ENCODE results near the gene SPATA3. TPM values are rescaled to one million over a fixed set of nuclear protein-coding genes. Genes with fewer than 3 reads are reported as not detected.
"Not testable (repeated sequence)": the region's sequence is repeated elsewhere in the genome, so short reads cannot be mapped to it uniquely, and the experiment has no call there.

Gene SPATA3
- total RNA-seq, 1 experiment from 2014 or later = not detected

DNA sequence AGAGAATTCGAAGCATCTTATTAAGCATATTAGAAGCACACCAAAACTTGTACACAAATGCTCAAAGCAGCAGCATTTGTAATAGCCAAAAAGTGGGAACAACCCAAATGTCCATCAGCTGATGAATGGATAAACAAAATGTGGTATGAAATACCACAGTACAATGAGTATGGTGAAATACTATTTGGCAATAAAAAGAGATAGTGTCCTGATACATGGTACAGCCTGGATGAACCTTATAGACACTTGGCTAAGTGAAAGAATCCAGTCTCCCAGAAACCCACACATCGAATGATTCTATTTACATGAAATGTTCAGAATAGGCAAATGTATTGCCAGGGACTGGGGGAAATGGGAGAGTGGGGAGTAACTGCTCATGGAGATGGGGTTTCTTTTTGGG is 3.0 kb downstream of the SPATA3 start:
- no peak for DNase-seq (ENCODE audit: low read depth)

DNA sequence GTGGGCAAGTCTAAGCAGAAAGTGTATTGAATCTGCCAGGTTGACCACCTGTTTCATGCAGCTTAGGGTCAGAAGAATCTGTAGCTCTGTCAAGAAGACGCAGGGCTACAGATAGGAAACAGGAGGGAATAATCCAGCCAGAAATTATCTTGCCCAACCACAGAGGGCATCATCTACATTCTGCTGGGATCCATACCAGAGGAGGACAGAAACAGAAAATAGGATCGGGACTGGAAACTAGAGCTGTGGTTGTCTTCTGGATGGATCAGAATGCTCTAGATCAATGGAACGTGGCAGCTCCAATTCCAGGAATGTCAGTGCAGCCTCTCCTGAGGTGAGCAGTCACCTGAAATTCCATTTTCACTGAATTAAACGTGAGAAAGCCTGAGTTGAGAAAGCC is 3.6 kb downstream of the SPATA3 start:
- no peak for DNase-seq (ENCODE audit: low read depth)

DNA sequence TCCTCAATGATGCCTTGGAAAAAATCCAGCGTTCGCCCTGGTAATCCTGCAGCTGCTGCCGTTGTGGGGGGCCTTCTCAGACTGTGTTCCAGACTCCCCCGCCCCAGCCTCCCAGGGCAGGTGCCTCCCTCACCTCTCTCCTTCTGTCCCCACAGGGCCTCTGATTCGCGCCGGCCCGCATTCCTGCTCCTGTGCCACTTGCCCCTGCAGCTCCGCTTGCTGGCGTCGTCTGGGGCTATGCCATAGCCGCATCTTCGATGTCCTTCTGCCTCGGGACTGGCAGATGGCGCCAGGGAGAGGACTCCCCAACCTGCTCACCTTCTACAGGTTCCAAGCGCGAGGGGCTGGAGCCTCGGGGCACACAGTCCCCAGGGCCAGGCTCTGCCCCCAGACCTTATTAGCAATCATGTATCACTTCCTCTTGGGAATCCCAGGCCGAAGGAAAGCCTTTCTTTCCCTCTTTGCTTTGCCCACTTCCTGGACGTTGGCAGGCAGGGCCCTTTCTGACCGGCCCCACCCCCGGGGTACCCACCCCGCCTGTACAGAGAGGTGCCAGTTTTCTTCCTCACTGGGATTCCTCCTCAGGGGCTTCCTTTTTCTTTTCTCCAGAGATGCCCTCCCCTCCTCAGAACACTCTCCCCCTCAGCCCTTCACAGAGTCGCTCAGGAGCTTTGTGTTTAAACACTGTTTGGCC is 4.4 kb downstream of the SPATA3 start:
- no peak for DNase-seq (ENCODE audit: low read depth)

DNA sequence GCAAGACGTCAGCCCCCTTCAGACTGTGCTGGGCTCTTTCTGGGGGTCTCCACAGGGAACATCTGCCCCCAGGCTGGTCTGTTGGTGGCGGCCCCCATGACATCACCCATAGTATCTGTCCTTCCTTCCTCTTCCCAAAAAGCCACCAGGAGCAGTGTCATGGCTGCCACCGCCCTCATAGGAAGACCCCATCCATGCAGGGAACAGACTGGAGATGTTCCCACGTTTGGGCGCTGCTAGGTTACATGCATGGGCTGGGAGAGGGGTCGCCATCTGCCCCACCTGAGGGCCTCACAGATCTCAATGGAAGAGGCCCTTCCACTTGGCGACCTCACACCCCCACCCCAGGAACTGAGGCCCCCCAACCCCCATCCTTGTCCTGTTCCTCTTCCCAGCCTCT is 5.1 kb downstream of the SPATA3 start:
- DNase-seq (ENCODE audit: low read depth) = no peak

DNA sequence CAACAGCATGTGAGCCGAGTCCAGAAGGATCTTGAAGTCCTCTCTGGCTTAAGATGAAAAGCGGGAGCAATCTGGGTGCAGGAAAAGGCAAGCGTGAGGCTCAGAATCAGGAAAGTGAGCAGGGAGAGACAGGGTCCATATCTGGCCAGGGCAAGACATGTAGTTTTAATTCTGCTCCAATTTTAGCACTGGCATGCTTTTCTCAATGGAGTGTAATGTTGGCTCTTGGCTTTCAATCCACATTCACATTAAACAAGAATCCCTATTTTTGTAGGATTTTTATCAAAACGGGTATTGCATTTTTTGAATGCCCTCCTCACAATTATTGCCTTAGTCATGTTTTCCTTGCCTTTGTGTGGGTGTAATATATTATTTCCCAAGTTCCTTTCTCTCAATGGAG is 6.0 kb downstream of the SPATA3 start:
- DNase-seq (ENCODE audit: low read depth) = no peak

DNA sequence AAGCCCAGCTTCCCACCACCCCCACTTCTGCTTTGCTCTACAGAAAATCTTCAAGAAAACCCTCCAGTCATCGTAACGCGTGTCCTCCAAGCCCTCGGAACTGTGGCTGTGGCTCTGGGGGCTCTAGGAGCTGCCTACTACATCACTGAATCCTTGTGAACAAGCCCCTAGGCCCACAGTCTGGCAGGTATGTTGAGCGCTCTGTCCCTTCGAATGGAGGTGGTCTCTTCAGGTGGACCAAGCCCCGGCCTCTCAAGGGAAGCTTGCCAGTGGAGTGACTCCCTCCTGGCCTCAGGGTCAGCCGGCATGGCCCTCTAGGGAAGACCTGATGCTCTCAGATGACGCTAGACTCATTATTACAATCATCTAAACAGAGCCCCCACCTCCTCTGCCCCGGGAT is 6.7 kb downstream of the SPATA3 start:
- DNase-seq (ENCODE audit: low read depth) = no peak

DNA sequence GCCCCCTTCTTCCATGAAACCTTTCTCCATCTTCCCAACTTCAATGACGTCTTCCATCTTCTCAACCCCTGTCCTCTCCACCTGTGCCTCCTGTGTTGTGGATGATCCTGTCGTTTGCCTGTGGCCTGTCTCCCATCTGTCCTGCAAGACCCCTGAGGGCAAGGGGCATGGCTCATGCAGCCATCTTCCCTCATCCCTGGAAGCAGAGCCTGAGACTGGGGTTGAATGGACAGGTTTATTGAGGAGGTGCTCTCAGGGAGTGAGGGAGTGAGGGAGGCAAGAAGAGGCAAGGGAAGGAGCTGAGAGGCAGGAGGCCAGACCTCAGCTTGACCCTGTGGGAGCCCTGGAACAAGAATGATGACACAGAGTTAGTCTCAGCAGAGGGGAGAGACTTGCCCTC is 7.3 kb downstream of the SPATA3 start:
- no peak for DNase-seq (ENCODE audit: low read depth)

DNA sequence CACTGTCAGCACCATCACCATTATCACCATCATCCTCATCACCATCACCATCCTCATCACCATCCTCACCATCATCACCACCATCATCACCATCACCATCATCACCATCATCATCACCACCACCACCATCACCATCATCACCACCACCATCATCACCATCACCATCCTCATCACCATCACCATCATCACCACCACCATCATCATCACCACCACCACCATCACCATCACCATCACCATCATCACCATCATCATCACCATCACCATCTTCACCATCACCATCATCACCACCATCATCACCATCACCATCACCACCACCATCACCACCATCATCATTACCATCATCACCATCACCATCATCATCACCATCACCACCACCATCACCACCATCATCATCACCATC is 9.0 kb downstream of the SPATA3 start:
- DNase-seq (ENCODE audit: low read depth) = not testable (repeated sequence)

DNA sequence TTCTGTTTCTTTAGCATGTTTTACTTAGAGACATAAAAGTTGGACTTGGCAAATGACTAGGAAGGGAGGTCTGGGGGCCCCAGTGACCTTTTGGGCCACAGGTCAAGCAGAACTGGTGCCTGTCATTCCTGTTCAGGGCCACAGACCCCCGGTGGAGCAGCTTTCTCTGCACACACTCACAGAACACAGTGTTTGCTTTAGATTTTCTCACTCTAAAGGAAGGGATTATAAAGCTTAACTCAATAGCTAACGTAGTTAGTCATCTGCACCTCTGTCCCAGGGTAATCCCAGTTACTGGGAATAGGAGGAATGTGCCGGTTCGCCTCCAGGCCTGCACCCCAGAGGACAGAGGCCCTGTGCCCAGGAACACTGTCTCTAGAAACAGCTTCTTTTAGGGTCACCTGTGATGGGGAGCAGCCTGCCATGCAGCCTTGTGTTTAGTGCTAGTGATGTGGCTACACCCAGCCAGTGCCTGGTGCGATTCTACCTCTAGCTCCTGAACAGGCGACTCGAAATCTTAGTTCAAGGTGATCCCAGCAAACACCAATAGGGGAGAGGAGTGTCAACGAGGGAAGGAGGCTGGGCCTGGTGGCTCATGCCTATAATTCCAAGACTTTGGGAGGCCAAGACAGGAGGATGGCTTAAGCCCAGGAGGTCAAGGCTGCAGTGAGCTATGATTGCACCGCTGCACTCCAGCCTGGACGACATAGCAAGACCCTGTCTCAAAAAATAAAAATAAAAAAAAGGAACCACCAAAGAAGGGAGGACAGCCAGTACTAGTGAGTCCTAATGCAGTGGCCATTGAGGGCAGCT is 11.6 kb downstream of the SPATA3 start:
- DNase-seq (ENCODE audit: low read depth) = no peak

DNA sequence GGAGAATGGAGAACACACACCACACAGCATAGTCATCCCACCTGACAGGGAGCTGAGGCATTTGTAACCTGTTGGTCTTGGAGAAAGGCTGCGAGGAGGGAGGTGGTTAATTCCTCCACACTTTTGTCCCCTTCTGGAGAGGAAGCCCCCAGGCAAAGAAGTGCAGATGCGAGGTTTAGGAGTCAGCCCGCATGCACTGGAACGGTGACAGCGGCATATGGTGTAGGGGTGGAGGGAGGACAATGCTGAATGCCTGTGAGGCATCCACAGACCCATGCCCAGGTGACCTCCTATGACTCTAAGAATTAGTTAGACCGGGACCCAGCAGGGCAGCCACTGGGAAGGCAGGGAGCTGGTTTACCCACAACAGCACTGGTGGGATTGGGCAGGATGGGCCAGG is 12.2 kb downstream of the SPATA3 start:
- no peak for DNase-seq (ENCODE audit: low read depth)

DNA sequence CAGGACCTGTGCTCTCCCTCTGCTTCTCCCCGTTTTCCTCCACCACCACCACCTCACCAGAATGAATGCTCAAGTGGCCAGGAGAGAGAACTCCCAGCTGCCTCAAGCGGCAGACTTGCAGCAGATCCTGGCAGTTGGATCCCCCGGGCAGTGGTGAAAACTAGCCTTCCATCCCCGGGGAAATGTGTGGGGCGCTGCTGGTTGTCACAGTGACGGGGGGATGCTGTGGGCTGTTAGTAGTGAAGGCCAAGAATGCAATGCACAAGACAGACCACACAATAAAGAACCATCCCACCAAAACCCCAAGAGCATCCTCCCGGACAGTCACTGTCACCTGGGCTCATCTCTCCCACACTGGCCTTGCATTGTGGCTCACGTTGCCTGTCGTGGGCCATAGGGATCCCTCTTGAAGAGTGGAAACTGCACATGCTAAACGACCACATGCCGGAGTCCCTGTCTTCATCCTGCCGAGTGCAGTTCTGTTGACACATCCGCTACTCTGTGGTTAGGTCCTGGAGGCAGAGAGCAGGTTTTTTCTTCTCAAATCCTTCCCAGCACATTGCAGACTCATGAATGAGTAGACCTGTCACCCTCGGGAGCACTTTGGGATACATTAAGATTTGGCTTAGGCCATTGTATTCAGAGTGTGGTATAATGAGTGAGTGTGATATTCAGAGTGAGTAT is 13.5 kb downstream of the SPATA3 start:
- DNase-seq (ENCODE audit: low read depth) = no peak

DNA sequence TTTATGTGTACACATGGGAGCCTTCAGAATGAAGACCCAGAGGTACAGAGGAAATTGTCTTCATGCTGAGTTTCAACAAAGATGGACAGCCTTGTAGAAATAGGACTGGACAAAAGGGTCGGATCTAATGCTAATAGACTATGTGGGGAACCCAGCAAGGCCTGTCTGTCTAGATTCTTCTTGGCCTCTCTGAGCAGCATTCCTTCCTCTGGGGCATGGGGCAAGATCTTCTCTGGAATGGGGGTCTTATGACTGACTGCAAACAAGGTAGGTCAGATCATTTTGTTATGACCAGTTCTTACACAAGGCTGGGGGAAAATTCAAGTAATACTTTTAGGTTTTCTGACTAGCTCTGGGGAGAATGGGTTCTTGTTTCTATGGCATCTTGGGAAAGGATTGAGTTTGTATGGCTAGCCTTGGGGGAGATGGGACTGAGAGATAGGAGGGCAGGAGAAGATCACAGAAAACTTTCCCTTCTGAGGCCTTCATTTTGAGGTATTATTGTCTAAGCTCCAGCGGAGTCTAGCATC is 14.3 kb downstream of the SPATA3 start:
- DNase-seq (ENCODE audit: low read depth) = no peak

DNA sequence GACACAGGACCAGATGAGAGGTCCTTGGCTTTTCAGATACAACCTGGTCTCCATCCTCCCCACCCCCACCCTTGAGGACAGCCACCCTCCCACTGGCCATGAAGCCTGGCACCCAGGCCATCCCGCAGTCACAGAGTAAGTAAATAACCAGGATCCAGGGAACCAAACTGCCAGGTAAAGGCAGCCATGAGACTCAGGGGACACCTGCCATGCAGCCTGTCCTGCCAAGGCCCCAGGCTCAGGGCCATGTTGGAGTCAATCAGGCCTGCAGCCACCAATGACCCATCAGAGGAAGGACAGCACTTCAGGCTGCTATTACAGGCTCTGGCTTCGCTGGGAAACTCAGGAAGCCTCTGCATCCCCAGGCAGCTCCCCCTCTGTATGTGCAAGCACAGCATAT is 15.6 kb downstream of the SPATA3 start:
- no peak for DNase-seq (ENCODE audit: low read depth)

DNA sequence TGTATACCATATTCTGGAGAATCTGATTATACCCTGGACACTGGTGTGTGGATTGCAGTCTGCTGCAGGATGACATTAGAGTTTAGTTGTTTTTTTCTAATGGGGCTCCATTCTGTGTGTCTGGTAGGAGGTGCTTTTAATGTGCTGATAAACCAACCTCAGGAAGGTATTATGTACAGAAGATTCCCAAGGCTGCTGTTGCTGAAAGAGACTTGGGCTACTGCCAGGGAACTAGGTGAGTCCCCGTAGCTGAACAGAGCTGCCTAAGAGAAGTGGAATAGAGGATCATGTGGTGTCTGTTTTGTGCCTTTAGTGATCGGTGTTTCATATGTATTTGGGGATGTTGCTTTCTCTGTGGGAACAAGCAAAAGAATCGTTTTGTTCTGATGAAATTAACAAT is 16.5 kb downstream of the SPATA3 start:
- DNase-seq (ENCODE audit: low read depth) = no peak

DNA sequence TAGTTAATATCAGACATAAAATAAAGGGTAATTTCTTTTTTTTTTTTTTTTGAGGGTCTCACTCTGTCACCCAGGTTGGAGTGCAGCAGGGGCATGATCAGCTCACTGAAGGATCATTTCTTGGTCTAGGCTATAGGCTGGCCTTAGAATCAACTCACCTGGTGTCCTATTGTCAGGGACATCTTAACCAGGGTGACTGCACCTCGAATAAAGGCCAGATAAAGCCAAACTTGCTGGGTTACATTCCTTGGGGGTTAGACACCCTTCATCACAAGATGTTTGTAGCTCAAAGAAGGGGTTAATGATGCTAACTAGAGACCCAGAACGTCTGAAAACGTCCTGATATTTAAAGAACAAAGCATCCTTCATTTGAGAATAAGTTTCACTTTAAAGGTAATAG is 17.9 kb downstream of the SPATA3 start:
- no peak for DNase-seq (ENCODE audit: low read depth)

DNA sequence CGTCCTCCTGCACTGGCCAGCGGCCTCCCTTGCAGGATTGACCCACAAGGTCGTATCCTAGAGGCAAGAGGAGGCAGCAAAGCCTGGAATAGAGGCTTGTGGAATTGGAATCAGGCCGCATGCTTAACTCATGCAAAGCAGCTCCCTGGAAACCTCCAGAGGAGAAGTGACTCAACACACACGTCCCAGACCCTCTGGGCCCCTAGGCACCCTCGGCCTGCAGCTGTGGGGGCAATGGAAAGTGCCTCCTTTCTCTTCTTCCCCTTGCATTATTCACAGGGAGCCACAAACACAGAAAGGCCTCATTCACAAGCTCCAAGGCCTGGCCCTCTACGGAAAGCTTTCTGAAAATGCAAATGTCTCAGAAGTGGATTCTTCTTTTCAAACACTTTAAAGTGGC is 19.6 kb downstream of the SPATA3 start:
- DNase-seq (ENCODE audit: low read depth) = peak; percentile 64

DNA sequence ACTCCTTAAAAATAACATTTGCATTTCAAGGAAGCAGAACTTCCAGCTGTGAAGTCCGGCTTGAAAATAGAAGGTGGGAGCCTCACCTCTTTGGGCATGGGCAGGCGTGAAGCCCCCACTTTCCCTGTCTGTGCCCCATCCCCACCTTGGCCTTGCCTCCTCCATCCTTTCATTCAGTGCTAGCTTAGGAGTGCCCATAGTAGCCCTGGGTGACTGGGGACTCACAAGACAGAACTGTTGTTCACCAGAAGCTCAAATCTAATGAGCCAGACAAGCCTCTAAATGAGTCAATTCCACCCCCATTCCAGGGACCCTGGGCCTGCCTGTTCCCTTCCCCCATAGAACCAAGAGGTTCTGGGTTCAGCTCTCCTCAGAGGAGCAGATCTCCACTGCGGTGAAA is 20.0 kb downstream of the SPATA3 start:
- no peak for DNase-seq (ENCODE audit: low read depth)

DNA sequence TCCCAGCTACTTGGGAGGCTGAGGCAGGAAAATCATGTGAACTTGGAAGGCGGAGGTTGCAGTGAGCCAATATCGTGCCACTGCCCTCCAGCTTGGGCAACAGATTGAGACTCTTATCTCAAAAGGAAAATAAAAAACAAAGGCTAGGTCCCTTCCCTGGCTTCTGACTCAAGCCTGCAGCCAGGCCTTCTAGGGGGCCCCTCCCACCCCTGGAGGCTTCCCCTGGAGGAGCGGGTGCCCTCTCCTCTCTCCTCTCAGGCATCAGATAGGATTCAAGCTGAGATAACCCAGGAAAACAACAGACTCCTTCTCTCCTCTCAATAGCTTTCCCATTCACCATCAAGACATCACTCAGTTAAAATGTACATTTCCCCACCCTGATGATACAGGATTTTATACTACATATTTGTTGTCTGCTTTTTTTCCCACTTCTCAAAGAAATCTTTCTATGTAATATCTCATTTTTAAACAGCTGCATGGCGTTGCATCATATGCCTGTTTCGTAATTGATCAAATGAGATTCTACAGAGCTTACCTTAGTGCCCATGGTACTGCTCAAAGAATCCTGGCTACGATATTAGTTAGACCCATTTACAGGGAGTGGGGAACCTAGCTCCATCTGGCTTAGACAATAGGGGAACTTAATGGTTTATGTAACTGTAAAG is 20.8 kb downstream of the SPATA3 start:
- no peak for DNase-seq (ENCODE audit: low read depth)

DNA sequence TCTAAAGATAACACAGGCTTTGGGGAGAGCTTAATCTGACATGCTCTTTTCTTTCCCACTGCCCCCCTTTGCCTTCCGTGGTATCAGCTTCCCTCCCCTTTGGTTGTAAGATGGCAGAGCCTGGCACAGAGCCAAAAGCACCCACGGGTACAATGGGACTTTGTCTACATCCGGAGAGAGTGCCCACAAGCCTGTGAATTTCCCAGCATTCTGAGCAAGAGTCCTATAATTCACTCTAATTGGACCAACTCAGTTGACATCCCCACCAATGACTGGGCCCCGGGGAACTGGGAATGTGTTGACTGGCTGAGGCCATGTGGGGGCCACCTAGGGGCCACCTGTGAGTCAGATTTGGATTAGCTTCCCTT is 21.3 kb downstream of the SPATA3 start:
- DNase-seq (ENCODE audit: low read depth) = peak; percentile 41

DNA sequence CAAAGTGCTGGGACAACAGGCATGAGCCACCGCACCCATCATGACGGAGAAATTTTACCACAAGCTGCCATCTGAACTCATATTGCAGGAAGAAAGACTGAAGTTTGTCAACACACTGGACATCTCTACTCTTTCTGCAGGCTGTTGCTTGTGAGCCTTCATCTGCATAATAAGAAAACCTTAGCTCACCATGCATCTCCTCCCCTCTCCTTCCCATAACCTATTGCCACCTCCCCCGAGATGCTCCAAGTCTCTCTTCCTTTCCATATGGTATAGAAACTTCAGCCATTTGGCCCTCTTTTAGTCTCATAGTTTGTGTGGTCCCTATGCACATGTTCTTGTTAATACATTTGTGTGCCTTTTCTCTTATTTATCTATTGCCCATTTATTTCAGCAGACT is 22.3 kb downstream of the SPATA3 start:
- DNase-seq (ENCODE audit: low read depth) = no peak

DNA sequence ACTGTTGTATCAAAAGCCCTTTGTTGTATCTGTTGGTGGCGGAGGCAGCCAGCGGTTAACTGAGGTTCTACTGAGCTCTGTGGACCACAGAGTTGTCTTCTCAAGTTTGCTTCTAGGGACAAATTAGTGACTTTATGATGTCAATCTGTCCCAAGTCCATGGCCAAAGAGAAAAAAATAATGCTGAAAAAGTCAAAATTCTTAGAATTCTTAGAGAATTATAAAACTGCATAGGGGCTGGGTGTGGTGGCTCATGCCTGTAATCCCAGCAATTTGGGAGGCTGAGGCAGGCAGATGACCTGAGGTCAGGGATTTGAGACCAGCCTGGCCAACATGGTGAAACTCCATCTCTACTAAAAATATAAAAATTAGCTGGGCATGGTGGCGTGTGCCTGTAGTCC is 29.1 kb downstream of the SPATA3 start:
- not testable (repeated sequence) for DNase-seq (ENCODE audit: low read depth)

DNA sequence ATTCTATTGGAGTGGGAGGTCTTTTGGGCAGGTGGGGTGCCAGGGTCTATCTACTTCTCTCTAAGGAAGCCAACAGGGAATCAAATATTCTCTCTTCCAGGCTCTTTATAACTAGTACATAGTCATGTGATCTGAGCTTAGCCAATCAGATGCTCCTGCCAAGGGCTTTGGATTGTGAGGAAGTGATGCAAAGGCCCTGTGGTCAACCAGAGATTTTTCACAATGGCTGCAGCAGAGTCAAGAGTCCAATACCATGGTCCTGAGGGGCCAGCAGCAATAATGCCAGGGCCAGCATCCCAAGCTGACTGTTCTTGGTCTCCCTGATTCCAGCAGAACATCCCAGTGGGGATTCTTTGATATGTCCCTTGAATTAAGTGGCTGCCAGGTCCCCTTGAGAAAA is 33.0 kb downstream of the SPATA3 start:
- no peak for DNase-seq (ENCODE audit: low read depth)
